IMR-90 (cell line): ENCODE measurements around the gene ZNF207.

ENCODE experiments used
- CEBPB ChIP-seq: IDR thresholded peaks from 2 replicates; pipeline ENCODE4 v1.6.1; 2012; ENCODE audit warnings: low read depth, low read length, improper control_type of control experiment
- POLR2A ChIP-seq: IDR thresholded peaks from 2 replicates; pipeline ENCODE4 v1.6.1; 2012; ENCODE audit warnings: mild to moderate bottlenecking, low read depth, low read length
- RFX5 ChIP-seq: IDR thresholded peaks from 2 replicates; pipeline ENCODE4 v1.8.0; 2012; ENCODE audit warnings: low read depth, mild to moderate bottlenecking, low read length, moderate library complexity
- TF ChIP-seq, protein P1 (sequence below): conservative IDR thresholded peaks from 2 replicates; pipeline ENCODE4 v1.5.1; 2012; ENCODE audit warnings: mild to moderate bottlenecking, low read depth, low read length, improper control_type of control experiment

DNA sequence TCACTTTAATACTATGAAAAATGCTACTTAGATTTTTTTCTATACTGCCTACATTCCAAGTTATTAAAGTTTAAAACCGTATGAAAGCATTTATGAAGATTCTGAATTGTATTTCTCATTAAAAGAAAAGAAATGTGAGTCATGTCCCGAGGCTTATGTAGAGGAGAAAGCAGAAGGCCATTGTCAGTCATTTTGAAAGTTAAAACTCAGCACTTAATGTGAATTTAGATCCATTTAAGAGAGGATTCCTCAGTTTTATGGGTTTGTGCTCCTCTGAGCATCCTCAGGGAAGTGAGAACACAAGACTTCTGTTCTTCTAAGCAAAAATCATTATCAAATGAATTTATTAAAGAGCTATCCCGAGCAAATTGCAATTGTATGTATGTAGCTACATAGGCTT is 19.8 kb upstream of the ZNF207 start:
- TF ChIP-seq, protein P1, sequence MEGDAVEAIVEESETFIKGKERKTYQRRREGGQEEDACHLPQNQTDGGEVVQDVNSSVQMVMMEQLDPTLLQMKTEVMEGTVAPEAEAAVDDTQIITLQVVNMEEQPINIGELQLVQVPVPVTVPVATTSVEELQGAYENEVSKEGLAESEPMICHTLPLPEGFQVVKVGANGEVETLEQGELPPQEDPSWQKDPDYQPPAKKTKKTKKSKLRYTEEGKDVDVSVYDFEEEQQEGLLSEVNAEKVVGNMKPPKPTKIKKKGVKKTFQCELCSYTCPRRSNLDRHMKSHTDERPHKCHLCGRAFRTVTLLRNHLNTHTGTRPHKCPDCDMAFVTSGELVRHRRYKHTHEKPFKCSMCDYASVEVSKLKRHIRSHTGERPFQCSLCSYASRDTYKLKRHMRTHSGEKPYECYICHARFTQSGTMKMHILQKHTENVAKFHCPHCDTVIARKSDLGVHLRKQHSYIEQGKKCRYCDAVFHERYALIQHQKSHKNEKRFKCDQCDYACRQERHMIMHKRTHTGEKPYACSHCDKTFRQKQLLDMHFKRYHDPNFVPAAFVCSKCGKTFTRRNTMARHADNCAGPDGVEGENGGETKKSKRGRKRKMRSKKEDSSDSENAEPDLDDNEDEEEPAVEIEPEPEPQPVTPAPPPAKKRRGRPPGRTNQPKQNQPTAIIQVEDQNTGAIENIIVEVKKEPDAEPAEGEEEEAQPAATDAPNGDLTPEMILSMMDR, result no peak
- TF ChIP-seq CEBPB (no peak), RFX5 (no peak), POLR2A (no peak)
